Natural killer cell (primary cell): ENCODE data around the gene TCF7. TPM values are rescaled to one million over a fixed set of nuclear protein-coding genes. Genes with fewer than 3 reads are reported as not detected.

ENCODE experiments used
- ATAC-seq, 3 donors: fragments of 150-1000 bp in 2 of 3; fragments of 200-7000 bp in 1 of 3; cut with Tn5 transposase; 1 replicate in 1 of 3; 2 replicates in 2 of 3; pipeline ENCODE4 v1.10.0; 2021; ENCODE audit warnings: mild to moderate bottlenecking in 2 of 3, moderate library complexity in 2 of 3
- DNase-seq, 2 donors: peaks; one replicate each; pipeline versions ENCODE4 v3.0.0 to v3.0.0-alpha.2; 2013 to 2021; ENCODE audit warnings: mixed read lengths in 1 of 2
- H3K27ac ChIP-seq: one replicate; pipeline ENCODE4 v1.5.1; 2013; ENCODE audit warnings: mild to moderate bottlenecking, low read length
- H3K27me3 ChIP-seq: one replicate; pipeline ENCODE4 v1.6.1; 2013; ENCODE audit warnings: low read length; ENCODE audit not compliant: control insufficient read depth, insufficient read depth
- H3K36me3 ChIP-seq: one replicate; pipeline ENCODE4 v1.6.1; 2013; ENCODE audit warnings: low read length; ENCODE audit not compliant: control insufficient read depth, insufficient read depth
- H3K4me1 ChIP-seq: one replicate; pipeline ENCODE4 v1.6.1; 2013; ENCODE audit warnings: low read length; ENCODE audit not compliant: control insufficient read depth, insufficient read depth
- H3K4me3 ChIP-seq: one replicate; pipeline ENCODE4 v1.5.1; 2013; ENCODE audit warnings: low read length
- H3K9me3 ChIP-seq: one replicate; pipeline ENCODE4 v1.6.1; 2013; ENCODE audit warnings: low read length; ENCODE audit not compliant: control insufficient read depth, insufficient read depth
- H3K27ac Mint-ChIP-seq, 2 donors: one replicate each; pipeline ENCODE4 v1.8.0; 2022; ENCODE audit warnings: mild to moderate bottlenecking in 2 of 2, mixed read lengths in 2 of 2, moderate library complexity in 1 of 2
- H3K27me3 Mint-ChIP-seq, 2 donors: one replicate each; pipeline ENCODE4 v1.8.0; 2022; ENCODE audit warnings: low read depth in 2 of 2, mixed read lengths in 2 of 2
- H3K36me3 Mint-ChIP-seq: one replicate; pipeline ENCODE4 v1.8.0; 2022; ENCODE audit warnings: mixed read lengths
- H3K4me1 Mint-ChIP-seq, 2 donors: one replicate each; pipeline ENCODE4 v1.8.0; 2022; ENCODE audit warnings: mixed read lengths in 2 of 2
- H3K4me3 Mint-ChIP-seq: one replicate; pipeline ENCODE4 v1.8.0; 2022; ENCODE audit warnings: mild to moderate bottlenecking, moderate library complexity, mixed read lengths
- H3K9me3 Mint-ChIP-seq, 2 donors: one replicate each; pipeline ENCODE4 v1.8.0; 2022; ENCODE audit warnings: mixed read lengths in 2 of 2
- WGBS: methylation state at CpG from one replicate; pipeline ENCODE4 v1.1.7; 2013; ENCODE audit warnings: missing lambda C conversion rate; ENCODE audit not compliant: insufficient coverage; 5-methylcytosine and 5-hydroxymethylcytosine counted together
- intact Hi-C: fragments of 100-400 bp; cut with micrococcal nuclease; formaldehyde crosslinking; loops from one replicate; pipeline ENCODE4 v1.14.2; 2022
- total RNA-seq, 4 donors: library from RNA; stranded (reverse); fragments of 120-200 nt in 1 of 4; gene quantifications; one replicate each; pipeline versions ENCODE4 v1.2.3 to v1.2.4, GENCODE V29; 2013 to 2022
- TF ChIP-seq, protein P1 (sequence below): fragments of 200-600 bp; IDR thresholded peaks from one replicate; pipeline ENCODE4 v1.8.0; 2022; ENCODE audit warnings: antibody characterized with exemption

The TCF7 gene
- total RNA-seq, 3 donors from 2014 or later (not counting 1 experiment from before 2014, with no cell fraction given) = 97.7 to 203 (median 158) TPM

DNA sequence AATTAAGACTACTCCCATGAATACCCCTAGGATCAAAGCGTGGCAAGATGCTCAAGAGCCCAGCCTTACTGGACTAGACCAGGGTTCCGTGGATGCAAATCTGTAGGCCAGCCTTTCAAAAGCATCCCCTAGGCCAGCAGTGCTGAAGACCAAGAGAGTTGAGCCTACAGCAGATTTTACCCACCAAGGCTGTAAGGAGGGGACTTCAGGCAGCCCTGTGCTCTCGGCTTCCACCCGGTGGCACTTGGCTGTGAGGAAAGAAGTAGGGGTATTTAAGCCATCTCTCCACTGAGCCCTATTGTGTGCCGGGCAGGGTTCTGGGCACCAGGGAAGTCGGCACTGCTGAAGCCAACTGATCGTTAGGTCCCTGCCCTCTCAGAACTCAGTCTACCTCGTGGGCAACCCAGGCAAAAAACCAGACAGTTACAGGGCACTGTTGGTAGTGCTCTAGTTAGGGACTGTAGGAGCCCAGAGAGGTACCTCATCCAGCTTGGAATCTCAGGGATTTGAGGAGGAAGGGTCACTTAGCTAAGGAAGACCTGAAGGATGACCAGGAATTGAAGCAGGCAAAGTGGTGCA is 25.5 kb downstream of the TCF7 start:
- H3K9me3 Mint-ChIP-seq = no peaks in the 10 kb centered on the region
- TF ChIP-seq, protein P1, sequence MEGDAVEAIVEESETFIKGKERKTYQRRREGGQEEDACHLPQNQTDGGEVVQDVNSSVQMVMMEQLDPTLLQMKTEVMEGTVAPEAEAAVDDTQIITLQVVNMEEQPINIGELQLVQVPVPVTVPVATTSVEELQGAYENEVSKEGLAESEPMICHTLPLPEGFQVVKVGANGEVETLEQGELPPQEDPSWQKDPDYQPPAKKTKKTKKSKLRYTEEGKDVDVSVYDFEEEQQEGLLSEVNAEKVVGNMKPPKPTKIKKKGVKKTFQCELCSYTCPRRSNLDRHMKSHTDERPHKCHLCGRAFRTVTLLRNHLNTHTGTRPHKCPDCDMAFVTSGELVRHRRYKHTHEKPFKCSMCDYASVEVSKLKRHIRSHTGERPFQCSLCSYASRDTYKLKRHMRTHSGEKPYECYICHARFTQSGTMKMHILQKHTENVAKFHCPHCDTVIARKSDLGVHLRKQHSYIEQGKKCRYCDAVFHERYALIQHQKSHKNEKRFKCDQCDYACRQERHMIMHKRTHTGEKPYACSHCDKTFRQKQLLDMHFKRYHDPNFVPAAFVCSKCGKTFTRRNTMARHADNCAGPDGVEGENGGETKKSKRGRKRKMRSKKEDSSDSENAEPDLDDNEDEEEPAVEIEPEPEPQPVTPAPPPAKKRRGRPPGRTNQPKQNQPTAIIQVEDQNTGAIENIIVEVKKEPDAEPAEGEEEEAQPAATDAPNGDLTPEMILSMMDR = no peak
- intact Hi-C loops = loop anchor here (1.0 kb wide), 2 partner anchors 40 to 101 kb away; no protein-coding TSS in a partner anchor
- H3K27ac ChIP-seq = peak overlapping the region; percentile 68
- H3K4me1 ChIP-seq = peaks cover 65% of the 10 kb centered on the region
- 93% methylated on average over 8 of the region's 8 CpGs for WGBS
- no peaks in the 10 kb centered on the region for H3K36me3 Mint-ChIP-seq
- DNase-seq = no peak
- H3K4me1 Mint-ChIP-seq = peaks cover 31 to 71% of the 10 kb centered on the region in 2 donors
- no peaks in the 10 kb centered on the region for H3K27me3 ChIP-seq
- H3K9me3 ChIP-seq = no peaks in the 10 kb centered on the region
- H3K36me3 ChIP-seq = peaks cover 87% of the 10 kb centered on the region
- H3K4me3 ChIP-seq = no peak overlapping the region
- ATAC-seq = no peak
- peak overlapping the region; percentile 17 for H3K4me3 Mint-ChIP-seq
- peak overlapping the region; percentile 98 for H3K27ac Mint-ChIP-seq
- no peaks in the 10 kb centered on the region for H3K27me3 Mint-ChIP-seq

DNA sequence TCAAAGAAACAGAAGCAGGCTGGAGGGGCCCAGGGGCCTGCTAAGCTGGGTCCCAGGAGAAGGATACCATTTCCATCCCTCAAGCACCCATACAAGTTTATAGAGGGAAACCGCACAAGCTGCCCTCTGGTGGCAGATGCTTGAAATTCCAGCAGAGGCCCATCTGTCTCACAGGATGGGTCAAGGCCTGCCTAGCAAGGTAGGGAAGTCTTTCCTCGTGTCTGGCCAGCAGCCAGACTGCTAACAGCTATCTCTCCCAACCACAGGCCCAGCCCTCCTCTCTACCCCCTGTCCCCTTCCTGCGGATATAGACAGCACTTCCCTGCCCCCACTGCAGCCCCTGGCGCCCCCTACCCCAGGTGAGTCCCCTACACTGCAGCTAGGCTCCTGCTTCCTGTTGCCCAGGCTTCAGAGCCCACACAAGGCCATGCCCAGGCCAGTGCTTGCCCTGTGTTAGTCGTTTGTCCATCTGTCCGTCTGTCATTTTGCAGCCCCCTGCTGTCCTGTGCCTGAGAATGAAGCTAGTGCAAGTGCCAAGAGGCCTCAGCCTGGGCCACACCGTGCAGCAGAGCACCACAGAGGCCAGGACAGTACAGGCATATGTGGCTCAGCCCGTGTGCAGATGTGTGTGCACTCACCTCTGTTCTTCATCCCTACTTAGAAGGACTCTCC is 26.2 kb downstream of the TCF7 start:
- H3K36me3 Mint-ChIP-seq = no peaks in the 10 kb centered on the region
- 32% methylated on average over 8 of the region's 8 CpGs for WGBS
- Histone ChIP-seq H3K27ac (peak overlapping the region; percentile 68), H3K4me3 (no peak overlapping the region), H3K4me1 (peaks cover 64% of the 10 kb centered on the region), H3K27me3 (no peaks in the 10 kb centered on the region), H3K36me3 (peaks cover 88% of the 10 kb centered on the region), H3K9me3 (no peaks in the 10 kb centered on the region)
- intact Hi-C loops = loop anchor here (1.0 kb wide), 2 partner anchors 40 to 101 kb away; no protein-coding TSS in a partner anchor
- H3K27ac Mint-ChIP-seq = peak overlapping the region; percentile 98
- TF ChIP-seq, protein P1 = peak; percentile 75
- no peaks in the 10 kb centered on the region for H3K9me3 Mint-ChIP-seq
- ATAC-seq (peak; percentile 61 to 78 (median 68)), DNase-seq (peak; percentile 55 to 81)
- H3K27me3 Mint-ChIP-seq = no peaks in the 10 kb centered on the region
- peaks cover 25 to 70% of the 10 kb centered on the region in 2 donors for H3K4me1 Mint-ChIP-seq
- H3K4me3 Mint-ChIP-seq = no peak overlapping the region

DNA sequence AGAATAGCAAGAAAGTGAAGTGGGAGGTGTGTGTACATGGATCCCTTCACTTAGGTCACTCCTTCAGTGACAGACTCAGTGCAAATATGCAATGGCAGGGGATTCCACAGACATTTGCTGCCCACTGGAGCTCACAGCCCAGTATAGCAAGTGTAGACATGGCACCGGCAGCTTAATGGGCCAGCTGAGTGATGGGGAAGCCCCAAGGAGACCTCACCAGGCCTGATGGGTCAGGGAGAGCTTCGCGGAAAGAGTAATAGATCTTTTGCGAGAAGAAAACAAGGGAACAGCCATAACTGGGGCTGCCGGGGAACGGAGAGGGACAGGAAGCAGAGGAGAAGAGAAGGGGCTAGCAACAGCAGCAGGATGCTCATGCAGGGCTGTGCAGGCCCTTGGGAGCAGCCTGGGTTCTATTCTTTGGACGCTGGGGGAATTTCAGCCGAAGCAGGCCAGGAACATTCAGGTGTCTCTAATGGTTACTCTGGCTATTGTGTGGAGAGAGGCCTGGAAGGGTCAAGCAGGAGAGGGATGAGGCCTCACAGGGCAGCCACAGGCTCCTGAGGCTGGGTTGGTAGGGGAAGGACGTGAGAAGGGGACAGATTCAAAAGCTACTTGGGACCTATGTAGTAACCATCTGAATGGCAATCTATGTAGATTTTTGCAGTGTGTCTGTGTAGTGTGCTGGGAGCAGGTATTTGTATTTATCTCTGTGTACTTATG is 27.0 kb downstream of the TCF7 start:
- H3K4me3 Mint-ChIP-seq = peak overlapping the region; percentile 1
- H3K9me3 Mint-ChIP-seq = no peaks in the 10 kb centered on the region
- H3K36me3 Mint-ChIP-seq = no peaks in the 10 kb centered on the region
- H3K4me1 ChIP-seq = peaks cover 62% of the 10 kb centered on the region
- no peaks in the 10 kb centered on the region for H3K27me3 Mint-ChIP-seq
- H3K4me3 ChIP-seq = no peak overlapping the region
- peak overlapping the region; percentile 98 for H3K27ac Mint-ChIP-seq
- peaks cover 87% of the 10 kb centered on the region for H3K36me3 ChIP-seq
- 88% methylated on average over 9 of the region's 9 CpGs for WGBS
- H3K27me3 ChIP-seq = no peaks in the 10 kb centered on the region
- H3K9me3 ChIP-seq = no peaks in the 10 kb centered on the region
- peak overlapping the region; percentile 68 for H3K27ac ChIP-seq
- intact Hi-C loops = no loop called here
- TF ChIP-seq, protein P1 = no peak
- ATAC-seq (peak in 2 of 3 donors; percentile 32 to 36), DNase-seq (peak; percentile 20 to 61)
- peaks cover 24 to 68% of the 10 kb centered on the region in 2 donors for H3K4me1 Mint-ChIP-seq
